Stimulated activated CD4-positive, alpha-beta T cell treated with anti-CD3 and anti-CD28 coated beads, TNF-alpha, amount 100 ng/mL, for 1 hour (primary cell): ENCODE measurements around the gene EYS.

Experiments
- DNase-seq, 3 donors: peaks; one replicate each; pipeline ENCODE4 v3.0.0-alpha.2; 2020; ENCODE audit warnings: low read depth in 3 of 3, low spot score in 1 of 3

The EYS gene

DNA sequence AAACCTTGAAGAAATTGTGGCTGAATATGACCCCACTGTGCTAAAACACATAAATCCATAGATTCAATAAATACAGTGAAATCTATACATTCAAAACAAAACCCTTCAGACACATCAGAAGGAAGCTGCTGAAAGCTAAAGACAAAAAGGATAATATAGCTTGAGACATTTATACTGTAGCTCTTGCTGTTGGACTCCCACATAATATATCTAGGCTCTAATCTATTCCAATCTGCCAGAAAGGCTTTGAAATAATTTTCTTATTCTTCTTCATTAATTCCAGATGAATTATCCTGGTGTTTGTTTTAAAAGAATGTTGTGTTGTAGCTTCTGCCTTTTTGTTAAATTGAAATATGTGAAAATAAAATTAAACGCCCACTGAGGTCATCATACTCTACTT, 454.0 kb downstream of the EYS start:
- DNase-seq = no peak

DNA sequence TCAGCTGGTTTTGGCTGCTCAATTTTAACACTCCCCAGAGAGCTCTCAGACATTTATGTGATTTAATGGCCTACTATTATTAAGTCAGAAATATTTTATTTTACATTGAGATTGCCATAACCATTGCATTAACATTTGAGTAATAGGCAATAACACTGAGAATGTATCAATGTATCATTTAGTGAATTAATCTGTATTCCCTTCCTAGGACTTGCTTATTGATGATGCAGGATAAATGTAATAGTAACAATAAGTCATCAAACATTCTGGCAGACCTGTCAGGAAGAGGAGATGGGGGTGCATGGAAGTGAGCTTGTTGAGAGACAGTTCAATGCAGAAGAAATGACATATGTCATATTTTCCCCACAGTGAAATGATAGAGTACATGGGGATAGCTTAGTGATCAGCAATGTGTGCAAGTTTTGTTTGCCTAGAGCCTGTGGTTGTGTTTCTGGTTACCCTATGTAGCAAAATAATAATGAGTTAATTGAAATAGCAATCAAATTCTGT, 458.9 kb downstream of the EYS start:
- no peak for DNase-seq

DNA sequence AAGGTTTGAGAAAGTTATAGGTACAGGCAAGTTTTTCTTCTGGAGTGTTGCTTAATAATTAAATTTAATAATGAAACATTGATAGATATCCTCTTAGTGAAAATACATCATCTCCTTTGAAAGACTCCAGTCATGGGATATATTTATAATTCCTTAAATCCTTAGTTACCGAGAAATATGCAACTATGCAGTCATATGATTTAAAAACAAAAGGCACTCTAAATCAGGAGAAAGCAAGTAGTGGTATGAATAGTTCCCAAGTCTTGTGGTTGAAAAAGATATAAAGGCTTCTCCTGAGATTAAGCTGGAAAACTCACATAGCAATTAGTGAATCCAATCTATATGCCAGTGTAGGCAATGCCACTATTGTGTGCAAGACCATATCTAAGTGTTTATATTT, 475.4 kb downstream of the EYS start:
- no peak for DNase-seq

DNA sequence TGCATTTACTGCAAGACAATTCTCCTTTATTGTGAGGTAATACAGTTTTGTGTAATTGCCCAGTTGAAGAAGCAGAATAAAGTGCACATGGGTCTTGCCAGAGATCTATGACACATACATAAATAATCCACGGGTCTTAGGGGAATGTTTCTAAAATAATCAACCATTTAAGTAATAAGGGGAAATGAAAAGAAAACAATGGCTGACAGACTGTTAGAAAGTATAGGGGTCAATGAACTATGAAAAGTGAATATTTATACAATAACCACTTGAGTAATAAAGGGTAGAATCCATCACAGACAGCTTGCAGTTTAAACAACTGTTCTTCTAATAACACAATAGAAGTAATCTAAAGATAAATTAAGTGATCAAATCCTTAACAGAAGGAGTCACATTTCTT, 477.2 kb downstream of the EYS start:
- DNase-seq = no peak

DNA sequence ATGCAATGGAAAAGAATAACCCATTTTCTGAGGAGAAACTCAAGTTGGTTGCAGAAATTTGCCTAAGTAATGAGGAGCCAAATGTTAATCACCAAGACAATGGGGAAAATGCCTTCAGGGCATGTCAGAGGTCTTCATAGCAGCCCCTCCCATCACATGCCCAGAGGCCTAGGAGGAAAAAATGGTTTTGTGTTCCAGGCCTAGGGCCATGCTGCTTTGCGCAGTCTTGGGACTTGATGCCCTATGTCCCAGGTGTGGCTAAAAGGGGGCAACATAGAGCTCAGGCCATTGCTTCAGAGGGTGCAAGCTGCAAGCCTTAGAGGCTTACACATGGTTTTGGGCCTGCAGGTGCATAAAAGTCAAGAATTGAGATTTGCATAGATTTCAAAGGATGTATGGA, 485.9 kb downstream of the EYS start:
- DNase-seq = no peak

DNA sequence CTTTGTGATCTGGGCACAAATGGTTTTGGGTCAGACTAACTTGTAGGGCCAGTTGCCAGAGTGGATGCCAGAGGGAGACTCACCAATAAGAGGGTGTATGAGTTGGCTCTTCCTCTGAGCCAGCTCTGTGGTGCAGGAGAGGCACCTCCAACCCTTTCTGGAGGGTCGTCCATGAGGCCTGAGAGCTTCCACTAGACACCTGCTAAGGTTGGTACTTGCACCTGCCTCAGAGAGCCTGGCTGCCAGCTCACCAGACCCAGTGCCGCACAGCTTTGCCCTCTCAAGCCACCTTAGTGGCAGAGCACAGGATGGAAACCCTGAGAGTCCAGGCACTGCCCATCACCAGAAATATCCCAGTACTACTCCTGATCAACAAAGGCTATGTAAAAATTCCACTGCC, 504.3 kb downstream of the EYS start:
- no peak for DNase-seq

DNA sequence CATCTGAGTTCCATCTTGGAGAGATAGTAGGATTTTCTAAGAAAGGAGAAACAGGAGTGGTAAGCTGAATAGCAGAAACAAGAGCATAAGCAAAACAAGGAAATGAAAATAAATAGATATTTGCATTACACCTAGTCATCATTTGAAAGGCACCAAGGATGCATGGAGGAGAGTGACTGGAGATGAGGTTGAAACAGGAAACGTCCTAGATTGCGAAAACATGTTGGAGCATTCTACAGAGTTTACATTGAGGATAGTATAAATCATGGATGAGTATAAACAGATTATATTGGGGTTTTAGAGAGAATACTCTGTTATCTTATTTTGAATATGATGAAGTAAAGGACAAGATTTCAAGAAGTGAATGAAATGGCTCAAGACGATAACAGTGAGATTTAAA, 507.3 kb downstream of the EYS start:
- DNase-seq = no peak

DNA sequence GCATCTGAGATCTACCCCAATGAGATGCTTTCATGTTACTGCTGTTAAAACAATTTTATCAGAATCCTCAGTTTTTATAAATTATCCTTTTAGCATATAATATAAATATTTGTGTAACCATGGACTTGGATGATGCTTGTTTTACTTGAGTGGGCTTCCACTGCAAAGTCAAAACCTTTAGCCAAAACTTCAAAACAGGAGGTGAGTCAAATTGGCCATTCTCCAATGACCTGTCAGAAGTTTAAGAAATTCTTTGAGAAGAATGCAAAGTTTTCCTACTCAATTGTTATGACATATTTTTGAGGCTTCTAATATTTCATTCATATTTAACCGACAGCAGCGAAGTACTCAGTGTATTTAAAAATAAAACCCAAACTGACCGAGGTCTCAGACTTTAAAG, 507.9 kb downstream of the EYS start:
- no peak for DNase-seq

DNA sequence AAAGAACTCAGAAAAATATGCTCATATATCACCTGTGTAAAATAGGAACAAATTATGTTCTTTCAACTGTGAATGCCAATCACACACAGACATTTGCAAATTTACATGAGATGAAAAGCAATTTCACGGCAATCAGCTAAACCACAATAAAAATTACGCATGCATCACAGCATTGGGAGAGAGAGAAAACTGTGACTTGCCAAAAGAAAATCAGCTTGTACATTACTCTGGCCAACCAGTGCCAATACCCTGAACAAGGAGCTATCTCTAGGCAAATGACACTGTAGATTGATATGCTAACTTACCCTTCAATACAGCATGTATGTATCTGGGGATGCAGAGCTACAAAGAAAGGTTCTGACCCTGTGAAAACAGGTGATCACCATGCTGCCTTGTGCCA, 515.6 kb downstream of the EYS start:
- DNase-seq = no peak

DNA sequence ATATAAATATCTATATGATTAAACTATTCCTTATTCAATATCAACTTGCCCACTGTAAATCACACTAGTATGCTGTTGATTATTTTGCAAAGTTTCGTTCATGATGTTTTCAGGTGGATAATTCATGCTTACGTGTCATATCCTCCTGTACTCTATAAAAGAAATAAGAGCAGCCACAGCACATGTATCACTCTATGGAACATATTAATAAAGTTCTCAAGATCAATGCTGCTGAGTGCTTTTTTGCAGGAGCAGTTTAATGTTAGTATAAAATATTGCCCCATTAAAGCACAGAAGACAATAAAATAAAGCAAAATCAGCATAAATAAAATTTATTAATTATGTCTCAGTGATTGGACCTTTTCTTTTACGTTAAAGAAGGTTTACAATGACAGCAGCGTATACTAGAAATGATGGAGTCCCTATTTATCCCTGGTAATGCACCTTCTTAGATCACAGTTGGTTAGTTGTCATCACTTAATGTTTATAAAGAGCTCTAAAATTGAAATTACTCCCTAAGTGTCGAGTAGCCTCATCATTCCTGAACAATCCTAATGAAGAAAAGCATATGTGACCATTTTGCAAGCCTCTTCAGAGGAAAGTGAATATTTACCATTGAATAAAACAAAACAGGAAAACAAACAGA, 517.7 kb downstream of the EYS start:
- DNase-seq = no peak

DNA sequence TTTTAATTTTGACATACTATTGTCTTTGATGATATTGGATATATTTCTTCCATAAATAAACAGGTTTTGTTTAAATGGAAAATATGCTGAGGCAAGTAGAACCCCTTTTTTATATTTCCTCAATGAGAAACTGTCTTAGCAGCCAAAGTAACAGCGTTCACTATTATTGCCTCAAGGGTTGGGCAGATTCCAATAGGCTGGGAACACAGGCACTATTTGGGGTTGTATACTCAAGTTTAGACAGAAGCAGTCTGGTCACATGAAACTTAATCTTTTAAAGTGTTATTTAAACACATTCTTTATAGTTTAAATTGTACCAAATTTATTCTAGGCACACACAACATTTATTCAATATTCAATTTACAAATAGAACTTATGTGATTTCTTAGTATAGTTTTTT, 520.2 kb downstream of the EYS start:
- DNase-seq = no peak

DNA sequence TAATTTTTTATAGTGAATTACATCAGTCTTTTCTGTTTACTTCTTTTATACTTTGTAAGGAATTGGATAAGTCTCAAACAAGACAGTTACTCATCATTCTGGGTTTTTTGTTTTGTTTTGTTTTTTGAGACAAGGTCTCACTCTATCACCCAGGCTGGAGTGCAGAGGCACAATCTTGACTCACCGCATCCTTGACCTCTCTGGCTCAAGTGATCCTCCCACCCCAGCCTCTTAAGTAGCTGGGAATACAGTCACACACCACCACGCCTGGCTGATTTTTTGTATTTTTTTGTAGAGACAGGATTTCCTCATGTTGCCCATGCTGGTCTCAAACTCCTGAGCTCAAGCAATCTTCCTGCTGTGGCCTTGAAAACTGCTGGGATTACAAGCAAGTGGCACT, 524.3 kb downstream of the EYS start:
- no peak for DNase-seq

DNA sequence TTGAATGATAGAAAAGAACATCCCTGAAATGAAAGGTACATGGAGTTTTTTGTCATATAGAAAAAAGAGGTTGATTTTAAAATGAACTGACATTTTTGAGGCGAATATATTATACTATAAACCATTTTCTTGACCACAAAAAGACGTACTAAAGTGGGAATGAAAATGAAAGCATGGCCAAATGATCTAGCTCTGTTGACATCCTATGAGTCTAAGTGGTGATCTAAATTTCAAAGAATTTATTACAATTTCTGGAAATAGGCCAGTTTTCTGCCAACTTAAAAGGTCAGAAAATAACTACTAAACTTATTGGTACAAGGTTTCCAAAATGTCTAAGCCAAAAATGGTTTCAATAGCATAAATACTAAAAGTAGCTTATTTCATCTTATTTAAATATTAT, 536.8 kb downstream of the EYS start:
- no peak for DNase-seq

DNA sequence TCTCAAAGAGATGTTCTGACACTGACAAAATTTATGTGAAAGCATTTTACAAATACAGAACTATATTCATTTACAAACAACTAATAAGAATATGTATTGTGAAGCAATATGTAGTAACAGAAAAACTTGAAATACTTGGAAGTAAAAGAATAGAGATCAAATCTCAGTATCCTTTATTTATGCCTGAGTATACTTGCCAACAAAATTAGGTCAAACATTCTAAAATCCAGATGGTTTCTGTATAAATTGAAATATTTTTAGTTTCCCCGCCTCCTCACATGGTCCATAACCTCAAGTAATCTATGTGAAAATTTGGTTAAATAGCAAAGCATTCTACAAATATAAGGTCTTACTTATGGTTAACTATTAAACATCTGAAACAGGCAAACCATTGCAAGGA, 545.4 kb downstream of the EYS start:
- no peak for DNase-seq

DNA sequence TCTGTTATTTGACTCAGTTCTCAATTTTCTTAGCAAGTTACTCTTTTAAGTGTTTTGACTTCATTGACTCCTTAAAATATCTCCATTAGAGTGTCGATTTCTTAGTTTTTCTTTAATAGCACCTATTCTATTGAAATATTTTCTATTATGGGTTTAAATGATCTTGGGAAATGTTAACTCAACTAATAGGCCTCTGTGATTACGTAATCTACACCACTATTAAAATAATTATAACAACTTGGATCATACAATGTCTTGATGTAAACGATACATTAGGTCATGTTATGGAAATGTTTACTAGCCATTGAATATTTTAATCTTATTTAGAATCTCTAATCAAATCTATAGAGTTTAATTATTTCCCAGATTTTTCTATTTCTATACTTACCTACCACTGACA, 550.0 kb downstream of the EYS start:
- DNase-seq = no peak

DNA sequence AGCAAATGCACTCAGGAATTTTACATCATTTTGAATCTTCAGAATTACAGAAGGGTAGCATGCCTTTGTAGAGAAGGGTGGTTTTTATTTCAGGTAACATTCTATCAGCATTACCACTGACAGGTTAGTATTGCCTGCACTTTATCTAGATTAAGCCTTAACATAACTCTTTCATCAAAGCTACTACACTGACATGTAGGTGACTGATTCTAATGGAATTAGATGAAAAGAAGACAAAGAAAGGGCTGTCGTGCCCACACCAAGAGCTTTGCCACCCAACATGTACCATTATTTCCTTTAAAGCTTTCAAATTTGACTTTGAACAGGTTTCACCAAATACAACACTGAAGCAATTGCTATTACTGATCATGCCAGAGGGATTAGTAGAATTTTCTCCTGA, 551.9 kb downstream of the EYS start:
- DNase-seq = no peak

DNA sequence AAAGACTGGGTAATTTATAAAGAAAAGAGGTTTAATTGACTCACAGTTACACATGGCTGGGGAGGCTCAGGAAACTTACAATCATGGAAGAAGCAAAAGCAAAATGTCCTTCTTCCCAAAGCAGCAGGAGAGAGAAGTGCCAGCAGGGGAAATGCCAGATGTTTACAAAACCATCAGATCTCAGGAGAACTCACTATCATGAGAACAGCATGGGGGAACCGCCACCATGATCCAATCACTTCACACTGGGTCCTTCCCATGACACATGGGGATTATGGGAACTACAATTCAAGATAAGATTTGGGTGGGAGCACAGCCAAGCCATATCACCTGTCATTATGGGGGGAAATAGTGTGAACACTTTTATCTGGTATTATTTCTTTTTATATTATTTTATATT, 557.2 kb downstream of the EYS start:
- DNase-seq = no peak

DNA sequence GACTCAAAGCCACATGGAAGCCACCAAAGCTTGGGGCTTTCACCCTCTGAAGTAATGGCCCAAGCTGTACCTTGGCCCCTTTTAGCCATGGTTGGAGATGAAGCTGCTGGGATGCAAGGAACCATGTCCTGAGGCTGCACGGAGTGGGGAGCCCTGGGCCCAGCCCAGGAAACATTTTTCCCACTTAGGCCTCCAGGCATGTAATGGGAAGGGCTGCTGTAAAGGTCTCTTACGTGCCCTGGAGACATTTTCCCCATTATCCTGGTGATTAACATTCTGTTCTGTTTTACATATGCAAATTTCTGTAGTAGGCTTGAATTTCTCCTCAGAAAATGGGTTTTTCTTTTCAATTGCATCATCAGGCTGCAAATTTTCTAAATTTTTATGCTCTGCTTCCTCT, 558.2 kb downstream of the EYS start:
- no peak for DNase-seq

DNA sequence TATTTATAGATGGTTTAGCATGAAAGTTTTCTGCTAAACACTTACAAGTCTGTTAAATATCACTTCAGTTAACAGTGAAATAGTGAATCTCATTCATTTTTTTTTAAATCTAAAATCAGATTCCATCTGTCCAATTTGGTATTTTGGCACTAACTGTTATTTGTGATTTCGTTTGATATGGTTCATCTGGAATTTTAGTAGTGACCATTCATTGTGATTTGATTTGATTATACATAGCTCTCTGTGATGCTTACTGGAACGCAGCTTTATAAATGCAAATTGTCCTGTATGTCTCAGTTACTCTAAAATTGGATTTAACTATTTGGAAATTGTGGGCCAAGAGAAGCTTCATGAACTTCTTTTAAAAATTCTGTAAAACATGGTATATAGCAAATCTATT, 571.5 kb downstream of the EYS start:
- no peak for DNase-seq

DNA sequence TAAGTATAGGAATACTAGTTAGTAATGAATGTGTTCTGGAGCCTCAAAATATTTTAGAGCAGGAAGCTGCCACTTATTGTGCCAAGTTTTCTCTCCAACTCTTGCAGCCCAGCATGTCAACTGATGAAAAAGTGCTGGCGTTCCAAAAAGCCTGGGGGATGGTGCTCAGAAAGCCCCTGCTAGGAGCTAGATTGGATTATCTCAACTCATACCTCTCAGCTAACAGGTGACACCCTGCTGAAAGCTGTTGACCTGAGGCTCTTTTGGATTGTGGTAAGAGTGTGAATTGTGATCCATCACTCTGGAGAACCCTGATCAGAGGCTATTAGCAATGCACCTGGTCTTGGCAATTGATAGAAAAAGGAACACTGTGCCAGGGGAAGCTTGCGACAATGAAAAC, 580.4 kb downstream of the EYS start:
- no peak for DNase-seq

DNA sequence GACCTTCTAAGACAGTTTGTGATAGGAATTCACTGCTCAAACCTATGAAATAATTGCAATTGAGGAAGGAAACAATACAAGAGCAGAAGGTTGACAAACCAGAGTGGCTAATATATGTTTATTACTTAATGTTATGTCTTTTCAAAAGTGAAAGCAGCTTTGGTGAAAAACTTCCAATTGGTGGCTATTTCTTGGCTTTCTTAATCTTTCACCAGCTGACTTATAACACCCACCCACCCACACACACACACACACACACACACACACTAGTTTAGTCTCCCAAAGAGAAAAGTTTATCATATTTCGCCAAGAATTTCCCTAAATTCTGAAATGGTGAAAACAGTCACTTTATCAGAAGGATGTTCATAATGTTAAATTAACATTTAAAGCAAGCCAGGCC, 583.5 kb downstream of the EYS start:
- no peak for DNase-seq

DNA sequence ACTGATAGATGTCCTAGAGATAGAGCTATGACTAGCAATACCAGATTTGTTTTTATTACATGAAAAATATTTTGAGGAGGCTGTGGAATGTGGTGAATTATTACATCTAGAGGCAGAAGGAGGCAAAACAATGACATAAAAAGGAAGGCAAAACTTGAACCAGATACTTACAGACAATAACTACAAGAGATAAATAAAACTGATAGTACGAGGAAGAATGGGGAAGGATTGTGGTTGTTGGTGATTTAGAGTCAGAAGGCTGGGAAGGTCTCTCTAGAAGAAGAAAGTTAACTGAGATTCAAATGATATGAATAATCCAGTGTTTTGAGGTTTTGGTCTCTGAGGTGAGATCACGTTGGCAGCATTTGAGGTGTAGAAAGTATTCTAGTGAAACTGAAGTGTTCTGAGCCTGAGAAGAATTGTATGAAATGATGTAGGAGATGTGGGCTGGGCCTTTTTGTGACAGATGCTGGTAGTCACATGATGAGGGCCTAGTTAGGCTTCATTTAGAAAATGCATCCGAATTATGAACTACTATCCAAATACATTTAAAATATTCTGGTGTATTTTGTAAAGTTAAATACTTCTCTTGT, 589.1 kb downstream of the EYS start:
- DNase-seq = no peak

DNA sequence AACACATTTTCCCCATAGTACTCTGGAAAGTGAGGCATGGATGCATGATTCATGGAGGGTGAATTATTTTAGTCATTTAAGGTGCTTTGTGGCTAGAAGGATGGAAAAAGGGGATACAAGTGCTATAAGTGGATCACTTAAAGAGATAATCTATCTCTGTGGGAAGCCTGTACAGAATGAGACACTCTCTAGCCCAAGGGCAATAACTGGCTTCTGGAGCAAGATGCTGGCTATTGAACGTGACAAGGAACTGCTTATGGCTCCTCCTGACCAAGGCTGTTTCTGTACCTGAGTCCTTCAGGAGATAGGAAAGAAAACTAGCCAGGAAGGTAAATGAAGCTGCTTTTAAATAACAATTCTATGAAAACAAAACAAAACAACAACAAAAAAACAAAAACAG, 590.7 kb downstream of the EYS start:
- DNase-seq = no peak
